IPS-11a (cell line): ENCODE results near the gene CNTNAP4.

Source experiments
- H3K4me3 ChIP-seq: one replicate; pipeline ENCODE4 v1.5.1; 2013; ENCODE audit warnings: low read depth, low read length, control low read depth

Gene CNTNAP4

DNA sequence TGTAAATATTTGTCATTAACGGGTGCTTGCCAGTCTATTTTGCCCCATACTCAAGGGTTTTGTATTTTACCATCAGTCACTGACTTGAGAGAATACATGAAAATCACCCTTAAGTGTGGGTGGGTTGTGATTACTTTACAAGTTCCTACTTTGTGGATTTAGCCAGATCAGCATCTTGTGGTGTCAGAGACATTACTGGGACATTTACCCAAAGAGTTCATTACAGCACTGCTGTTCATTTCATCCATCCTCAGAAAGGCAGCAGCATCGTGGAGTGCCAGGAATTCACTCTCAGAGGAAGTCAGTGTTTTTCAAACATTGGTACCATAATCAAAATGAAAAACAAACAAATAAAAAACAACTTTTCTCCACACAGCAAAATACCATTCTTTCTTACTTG, 110.8 kb downstream of the CNTNAP4 start:
- no peak overlapping the region for H3K4me3 ChIP-seq

DNA sequence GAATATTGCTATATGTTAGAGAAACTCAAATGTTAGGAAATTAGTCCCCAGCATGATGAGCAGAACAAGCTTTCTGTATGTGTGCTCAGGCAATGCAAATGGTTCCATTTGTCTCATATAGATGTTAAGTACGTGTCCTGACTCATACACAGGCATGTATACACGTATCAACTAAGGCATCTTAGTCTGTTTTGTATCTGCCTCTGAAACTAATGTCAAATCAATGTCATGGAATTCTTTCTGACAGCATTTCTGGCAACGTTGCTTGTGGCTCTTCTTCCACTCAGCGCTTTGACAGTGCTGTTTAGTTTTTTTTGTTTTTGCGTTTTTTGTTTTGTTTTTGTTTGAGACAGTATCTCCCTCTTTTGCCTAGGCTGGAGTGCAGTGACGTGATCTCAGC, 111.9 kb downstream of the CNTNAP4 start:
- H3K4me3 ChIP-seq, result no peak overlapping the region

DNA sequence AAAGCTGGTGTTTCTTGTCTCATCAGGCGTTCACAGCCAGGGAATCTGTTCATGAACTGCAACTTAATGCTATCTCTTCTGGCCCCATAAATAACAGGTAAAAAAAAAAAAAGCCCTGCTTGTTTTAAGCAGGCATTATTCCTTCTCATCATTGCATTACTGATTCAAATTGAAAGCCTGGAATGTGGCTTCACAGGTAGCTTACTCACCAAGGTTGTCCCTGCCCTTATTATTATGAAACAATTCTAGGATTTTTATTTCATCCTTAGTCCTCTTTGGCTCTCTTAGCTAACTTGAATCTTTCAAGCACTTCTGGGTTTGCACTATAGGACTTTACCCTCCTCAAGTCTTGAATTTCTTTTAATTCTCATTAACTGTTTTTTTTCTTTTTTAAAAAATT, 113.3 kb downstream of the CNTNAP4 start:
- H3K4me3 ChIP-seq, result no peak overlapping the region

DNA sequence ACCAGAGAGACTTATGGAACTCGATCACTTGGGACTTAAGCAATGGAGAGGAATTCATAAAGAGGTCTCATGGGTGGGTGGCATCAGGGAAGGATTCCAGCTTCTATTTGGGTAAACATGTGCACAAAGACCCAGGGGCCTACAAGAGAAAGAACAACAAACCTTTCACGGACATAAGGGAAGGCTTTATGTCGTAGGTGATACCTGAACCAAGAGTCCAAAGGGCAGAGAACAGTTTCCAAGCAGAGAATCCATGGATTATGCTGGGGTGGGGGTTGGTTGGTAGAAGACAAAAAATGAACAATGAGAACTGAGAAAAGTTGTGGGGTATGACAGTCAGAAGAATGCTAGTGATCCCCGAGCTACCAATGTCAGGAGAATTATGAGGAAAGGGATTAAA, 119.8 kb downstream of the CNTNAP4 start:
- H3K4me3 ChIP-seq, result no peak overlapping the region

DNA sequence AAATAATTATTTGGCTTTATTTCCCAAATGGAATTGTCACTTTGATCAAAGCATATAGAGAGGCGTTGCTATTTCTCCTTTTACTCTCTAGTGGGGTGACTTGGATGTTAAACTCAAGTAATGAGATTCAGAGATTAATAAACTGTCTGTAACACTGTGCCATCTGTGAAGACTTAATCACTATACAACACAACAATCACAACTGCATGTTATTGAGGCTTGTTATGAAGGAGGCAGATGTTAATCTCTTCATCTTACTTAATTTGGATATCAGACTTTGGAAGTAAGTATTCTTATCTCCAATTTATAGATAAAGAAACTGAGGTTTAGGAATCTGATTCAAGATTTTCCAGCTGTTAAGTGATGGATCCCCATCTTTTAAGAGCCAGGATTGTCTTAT, 132.5 kb downstream of the CNTNAP4 start:
- no peak overlapping the region for H3K4me3 ChIP-seq

DNA sequence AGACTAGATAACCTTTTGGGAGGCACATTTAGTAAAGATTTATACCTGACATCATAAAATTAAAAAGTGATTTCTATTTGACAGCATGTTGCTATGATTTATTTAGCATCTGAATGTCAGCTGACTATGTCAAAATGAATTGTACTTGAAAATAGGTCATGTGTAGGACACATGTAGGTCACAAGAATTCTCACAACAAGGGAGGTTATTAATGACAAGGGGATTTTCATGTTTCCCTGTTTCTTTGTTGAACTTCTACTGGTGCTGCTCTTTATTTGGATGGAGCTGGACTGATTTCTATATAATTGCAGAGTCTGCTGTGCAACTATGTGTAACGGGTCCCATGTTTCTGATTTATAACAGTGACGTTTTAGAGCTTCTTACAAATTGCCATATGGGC, 144.4 kb downstream of the CNTNAP4 start:
- no peak overlapping the region for H3K4me3 ChIP-seq

DNA sequence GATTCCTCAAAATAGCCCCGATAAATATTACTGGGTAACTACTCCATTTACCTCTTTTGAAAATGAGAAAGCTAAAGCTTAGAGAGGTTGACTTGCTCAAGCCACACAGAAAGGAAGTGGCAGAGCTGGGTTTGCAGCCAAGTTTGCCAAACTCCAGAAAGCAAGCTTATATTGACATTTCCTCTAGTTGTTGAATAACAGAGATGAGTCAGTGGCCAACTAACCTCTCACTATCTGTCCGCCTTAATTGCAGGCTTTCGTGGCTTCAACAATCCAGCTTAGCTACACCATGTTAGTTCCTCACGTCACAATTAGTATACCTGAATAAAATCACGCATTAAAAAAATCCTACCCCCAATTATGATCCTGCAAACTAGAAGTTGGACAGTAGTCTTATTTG, 151.7 kb downstream of the CNTNAP4 start:
- H3K4me3 ChIP-seq, result no peak overlapping the region

DNA sequence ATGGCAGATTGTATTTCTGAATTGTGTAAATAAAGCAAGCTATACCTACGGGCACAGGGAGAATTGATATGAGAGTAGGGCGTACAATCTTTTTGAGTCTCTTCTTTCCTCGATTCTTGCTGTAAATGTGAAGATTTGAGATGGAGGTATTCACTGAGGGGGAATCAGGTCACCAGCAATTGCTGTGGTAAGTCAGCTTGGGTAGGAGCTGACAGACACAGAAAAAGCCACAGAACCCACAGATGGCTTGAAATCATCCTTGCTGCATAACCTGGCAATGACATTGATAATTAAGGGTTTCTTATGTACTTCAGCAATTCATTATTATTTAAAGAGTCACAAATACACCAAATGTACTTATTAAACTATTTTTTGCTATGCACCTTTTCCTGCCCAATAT, 164.2 kb downstream of the CNTNAP4 start:
- no peak overlapping the region for H3K4me3 ChIP-seq

DNA sequence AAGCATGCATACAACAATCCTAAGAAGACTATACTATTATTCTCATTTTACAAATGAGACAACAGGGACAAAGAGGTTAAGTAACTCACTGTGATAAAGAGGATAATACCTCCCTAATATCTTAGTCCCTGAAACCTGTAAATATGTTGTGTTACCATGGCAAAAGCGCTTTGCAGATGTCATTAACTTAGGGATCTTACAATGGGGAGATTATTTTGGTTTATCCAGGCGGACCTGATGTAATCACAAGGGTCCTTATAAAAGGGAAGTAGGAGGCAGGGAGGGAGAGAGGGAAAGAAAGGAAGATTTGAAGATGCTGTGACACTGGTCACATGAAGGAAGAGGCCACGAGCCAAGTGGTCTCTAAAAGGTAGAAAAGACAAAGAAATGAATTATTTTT, 164.7 kb downstream of the CNTNAP4 start:
- H3K4me3 ChIP-seq, result no peak overlapping the region

DNA sequence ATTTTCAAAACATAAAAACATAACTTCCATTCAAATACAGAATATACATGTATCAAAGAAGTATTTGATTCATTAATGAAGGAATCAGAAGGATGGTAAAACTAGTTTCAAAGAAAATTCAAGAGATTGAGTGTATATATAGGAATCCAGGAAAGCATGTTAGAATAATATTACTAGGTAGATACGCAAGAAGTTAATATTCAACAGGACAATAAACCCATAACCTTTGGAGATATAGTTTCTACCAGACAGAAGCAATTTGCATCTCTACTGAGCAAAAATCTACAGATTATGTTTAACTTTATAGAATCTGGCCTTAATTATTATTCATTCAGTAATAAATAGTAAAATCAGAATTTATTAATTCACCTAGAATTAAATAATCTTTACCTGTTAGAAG, 166.8 kb downstream of the CNTNAP4 start:
- H3K4me3 ChIP-seq, result no peak overlapping the region

DNA sequence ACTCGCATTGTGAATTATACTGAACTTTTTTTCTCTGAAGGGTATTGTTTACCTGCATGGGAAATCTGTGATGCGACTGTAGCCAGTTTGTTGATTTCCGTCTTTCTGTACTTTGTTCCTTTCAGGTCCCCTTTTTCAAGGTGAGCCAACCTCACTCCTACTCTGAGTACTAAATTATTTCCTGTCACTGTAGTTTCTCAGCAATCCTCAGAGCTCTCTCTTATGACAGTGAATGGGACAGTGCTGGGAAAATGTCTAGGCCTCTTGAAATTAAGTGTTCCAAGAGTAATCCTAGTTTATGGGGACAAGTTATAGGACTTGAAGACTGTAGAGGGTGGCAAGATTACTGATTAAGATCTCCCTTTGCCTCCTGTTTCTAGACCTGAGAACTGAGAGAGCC, 167.6 kb downstream of the CNTNAP4 start:
- no peak overlapping the region for H3K4me3 ChIP-seq

DNA sequence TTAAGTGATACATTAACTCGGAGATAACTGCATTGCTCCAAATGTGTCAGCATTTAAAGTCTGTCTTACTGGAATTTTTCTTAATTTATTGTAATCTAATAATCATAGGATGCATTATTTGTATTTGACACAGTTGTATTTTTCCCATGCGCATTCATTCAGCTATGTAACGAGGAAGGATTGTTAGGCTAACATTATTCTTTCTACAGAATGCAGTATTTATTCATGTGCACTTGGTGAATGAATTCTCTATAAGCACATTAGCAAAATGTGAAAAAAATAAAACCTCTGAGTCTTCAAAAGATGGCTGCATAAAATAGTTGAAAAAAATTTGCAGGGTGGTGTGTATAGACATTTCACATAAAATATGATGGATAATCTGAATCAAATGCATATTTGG, 168.6 kb downstream of the CNTNAP4 start:
- no peak overlapping the region for H3K4me3 ChIP-seq

DNA sequence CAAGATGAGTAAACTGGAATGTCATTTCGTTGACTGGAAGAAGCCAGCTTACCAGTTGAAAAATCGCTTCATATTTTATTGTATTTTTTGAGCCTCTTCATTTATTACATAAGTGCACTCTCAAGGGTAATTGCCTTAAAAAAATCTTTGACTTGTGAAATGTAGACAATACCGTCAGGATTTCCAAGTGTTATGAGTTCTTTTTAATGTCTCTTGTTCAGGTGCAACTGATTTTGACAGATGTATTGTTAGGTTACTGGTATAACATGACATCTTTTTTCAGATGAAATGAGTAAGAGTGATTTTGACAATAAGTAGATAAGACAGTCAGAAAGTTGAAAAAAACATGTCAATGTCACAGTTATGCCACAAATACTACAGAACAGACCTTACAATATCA, 169.1 kb downstream of the CNTNAP4 start:
- no peak overlapping the region for H3K4me3 ChIP-seq

DNA sequence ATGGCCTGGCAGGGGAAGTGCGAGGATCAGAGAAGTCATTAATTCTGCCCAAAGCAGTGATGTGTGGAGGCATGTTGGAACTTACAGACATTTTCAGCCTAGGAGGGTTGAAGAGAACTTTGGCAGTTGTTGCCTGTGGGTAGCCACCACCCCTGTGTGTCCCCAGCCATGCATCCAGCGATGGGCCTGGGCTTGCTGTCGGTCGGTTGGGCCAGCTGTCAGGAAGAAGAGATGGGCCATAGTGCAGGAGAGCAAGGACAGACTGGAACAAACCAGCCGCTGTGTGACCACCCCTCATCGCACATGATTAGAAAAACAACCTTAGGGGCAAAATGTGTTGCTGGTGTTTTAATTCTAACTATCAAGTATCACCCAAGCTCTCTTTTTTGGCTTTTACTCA, 173.7 kb downstream of the CNTNAP4 start:
- H3K4me3 ChIP-seq, result no peak overlapping the region

DNA sequence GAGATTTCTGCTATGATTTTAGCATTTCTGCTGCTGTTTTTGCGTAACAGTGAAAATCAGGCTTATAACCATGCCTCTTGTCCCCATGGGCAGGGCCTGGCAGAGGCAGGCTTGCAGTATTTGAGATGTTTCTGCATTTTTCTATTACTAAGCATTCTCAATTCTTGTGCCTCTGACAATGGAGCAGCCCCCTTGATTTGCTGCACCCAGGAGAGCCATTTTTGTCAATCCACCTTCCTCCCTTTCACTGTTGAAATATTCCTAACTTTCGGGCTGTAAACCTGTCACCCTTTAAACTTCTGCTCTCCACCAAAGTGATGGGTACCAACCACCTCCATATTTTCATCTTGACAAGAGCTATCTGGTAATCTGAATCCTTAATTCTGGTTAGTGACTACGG, 178.1 kb downstream of the CNTNAP4 start:
- H3K4me3 ChIP-seq, result no peak overlapping the region

DNA sequence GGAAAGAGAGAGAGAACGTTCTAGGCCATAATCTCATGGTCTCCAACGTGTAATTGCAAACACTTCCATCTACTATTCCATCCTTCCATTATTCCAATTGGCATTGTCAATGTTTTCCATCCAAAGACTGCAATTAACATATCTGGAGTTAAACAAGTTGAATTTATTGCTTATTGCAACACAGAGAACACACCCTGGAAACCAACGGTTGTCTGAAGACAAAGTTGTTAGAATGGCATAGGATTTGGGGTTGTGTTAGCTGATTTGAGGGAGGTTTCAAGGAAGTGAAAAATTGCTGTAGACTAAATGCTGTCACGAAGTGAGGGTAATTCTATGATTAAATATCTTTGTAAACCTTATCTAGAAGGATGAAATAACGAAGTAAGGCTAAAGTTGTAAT, 178.8 kb downstream of the CNTNAP4 start:
- no peak overlapping the region for H3K4me3 ChIP-seq

DNA sequence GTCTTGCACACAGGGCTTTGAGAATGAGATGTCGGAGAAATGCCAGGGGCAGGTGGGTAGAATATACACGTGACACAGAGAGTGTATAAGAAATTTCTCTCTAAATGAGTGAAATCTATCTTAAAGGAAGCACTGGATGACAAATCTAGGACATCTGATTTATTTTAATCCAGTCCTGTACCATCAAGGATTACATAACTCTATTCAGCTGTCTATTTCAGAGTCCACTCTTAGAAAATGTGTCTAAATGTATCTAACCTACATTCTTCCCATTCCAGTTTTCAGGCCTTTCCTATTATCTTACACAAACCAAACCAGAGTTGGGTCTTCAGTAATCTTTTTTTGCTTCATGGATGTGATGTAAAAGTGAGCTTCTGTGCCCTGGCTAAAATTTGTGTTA, 181.9 kb downstream of the CNTNAP4 start:
- no peak overlapping the region for H3K4me3 ChIP-seq

DNA sequence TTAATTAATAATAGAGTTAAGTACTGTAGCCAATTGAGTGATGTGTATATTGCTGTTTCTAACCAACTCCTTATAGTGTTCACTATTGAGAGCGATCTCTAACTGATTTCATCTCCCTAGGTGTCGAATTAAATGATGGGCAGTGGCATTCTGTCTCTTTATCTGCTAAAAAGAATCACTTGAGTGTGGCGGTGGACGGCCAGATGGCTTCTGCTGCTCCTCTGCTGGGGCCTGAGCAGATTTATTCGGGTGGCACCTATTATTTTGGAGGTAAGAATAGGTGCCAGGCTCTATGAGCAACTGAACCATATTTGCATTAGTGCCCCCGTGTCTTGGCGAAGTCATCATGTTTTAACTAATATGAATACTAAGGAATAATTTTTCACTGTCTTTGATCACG, 184.6 kb downstream of the CNTNAP4 start:
- H3K4me3 ChIP-seq, result no peak overlapping the region

DNA sequence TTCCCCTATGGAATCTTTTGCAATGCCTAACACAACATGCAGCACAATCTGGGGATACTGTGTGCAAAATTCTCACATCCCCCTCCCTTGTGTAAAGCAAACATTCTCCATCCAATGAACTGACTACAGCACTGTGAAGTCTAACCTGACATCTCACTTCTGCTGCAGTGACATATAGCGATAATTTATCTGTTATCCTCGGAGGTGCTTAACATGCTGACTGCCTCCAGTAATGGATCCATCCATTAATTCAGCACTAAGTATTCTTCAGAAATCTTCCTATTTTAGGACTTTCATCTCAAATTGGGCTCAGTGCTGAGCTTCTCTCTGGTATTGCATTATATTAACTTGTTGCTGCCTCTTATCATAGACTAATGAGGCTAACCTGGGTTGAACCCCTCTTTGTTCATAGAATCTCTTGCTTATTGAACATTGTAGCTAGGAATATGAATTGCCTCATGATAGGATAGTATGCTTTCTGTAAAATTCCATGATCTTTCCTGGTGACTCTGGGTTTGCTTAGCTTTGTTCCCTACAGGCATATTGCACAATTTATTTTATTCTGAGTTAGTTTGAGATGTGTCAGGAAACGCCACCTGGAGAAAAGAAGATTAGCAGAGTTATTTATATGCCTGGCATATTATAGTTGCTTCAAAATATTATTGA, 187.9 kb downstream of the CNTNAP4 start:
- no peak overlapping the region for H3K4me3 ChIP-seq

DNA sequence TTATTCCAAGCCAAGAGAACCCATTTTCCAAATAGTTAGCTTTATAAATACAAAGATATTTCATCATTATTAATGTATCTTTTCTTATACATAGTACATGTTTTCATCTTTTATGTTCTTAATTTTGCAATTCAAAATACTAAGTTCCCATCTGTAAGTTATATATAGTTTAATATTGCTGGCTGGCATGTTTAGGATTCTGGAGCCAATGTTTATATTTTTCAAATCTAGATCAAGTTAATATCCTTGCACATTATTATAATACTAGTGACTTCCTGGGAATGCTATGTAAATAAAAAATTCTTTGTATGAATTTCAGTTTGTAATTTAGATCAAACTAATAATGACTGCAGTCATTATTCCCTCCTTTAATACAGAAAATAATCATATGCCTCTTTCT, 189.7 kb downstream of the CNTNAP4 start:
- no peak overlapping the region for H3K4me3 ChIP-seq

DNA sequence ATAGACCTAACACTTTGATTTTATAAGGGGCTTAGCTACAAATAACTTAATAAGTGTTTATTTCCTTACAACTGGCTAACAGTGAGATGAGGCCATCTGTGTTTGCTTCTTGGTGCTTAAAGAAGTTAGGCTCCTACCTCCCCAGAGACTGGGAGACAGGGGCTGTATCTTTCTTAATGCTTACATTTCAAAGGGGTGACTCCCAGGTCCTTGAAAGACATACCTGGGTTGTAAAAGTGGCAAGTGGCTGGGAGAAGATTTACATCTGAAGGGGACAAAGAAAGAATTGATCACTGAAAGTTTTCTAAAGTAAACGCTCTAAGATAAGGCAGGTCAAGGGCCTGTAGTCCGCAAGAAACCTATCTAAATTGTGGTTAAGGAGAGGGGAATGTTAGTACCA, 196.8 kb downstream of the CNTNAP4 start:
- H3K4me3 ChIP-seq, result no peak overlapping the region

DNA sequence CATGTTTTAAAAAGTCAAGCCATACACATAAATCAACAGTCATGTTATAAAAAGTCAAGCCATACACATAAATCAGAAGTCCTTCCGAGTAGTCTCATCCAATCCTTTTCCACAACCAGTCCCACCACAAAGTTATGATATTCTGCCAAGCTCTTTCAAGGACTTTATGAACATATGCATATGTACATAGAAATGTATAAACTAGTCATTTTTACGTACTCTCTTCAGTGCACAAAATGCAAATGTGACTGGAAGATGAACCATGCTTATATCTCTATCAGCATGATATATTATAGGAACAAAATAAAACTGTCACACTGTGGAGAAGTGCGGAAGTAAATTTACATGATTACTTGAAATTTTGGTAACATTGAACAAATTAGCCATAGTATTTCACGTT, 200.9 kb downstream of the CNTNAP4 start:
- no peak overlapping the region for H3K4me3 ChIP-seq

DNA sequence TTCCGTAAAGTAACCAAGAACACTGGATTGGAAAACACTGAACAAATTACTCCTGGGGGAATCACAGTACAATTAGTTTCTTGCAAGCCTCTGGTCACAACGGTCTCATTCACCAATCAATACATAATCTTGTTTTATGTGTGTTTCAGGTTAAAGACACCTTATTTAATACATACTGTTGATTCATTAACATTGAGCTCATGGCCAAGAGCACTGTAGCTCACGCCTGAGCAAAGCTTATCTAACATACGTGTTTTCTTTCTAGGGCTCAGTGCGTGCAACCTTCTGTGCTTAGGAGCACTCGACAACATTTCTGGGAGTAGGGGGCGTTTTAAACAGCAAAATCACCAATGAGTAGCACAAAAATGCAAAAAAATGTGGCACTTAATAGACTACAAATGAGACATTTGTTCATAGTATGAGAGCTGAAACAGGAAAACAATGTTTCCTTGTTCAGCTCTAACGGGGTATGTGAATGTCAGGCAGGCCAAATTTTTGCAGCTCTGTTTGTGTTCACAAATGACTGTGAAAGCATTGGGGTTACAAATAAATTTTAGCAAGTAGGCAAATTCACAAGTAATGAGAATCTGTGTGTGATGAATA, 206.2 kb downstream of the CNTNAP4 start:
- H3K4me3 ChIP-seq, result no peak overlapping the region
